ENCODE results near the gene CREB3L2.
"Not testable (repeated sequence)": the region's sequence is repeated elsewhere in the genome, so short reads cannot be mapped to it uniquely, and the experiment has no call there.

The CREB3L2 gene

GRCh38 chr7:137836541-137836940 lies 165.3 kb downstream of the CREB3L2 start:
- no peak for TF ChIP-seq CTCF (IDR thresholded peaks at IDR 0.05; ENCODE audit: low read depth, low read length, missing control alignments)
- no peak for DNase-seq (ENCODE audit: low read depth)

GRCh38 chr7:137836113-137836509 lies 165.8 kb downstream of the CREB3L2 start:
- no peak for DNase-seq (ENCODE audit: low read depth)
- no peak overlapping the region for H3K4me3 ChIP-seq (ENCODE audit: low read depth, low read length)
- TF ChIP-seq CTCF (IDR thresholded peaks at IDR 0.05; ENCODE audit: low read depth, low read length, missing control alignments) = no peak

More at GRCh38 chr7:137836541-137836940, 165.3 kb downstream of the CREB3L2 start:
- no peak overlapping the region for H3K4me3 ChIP-seq (ENCODE audit: low read depth, low read length)

- no peak for TF ChIP-seq CTCF (IDR thresholded peaks at IDR 0.05; ENCODE audit: low read depth, low read length, missing control alignments)
- DNase-seq (ENCODE audit: low read depth) = no peak
- no peak overlapping the region for H3K4me3 ChIP-seq (ENCODE audit: low read depth, low read length)
Observed at GRCh38 chr7:137835486-137836112, 166.3 kb downstream of the CREB3L2 start.

DNA sequence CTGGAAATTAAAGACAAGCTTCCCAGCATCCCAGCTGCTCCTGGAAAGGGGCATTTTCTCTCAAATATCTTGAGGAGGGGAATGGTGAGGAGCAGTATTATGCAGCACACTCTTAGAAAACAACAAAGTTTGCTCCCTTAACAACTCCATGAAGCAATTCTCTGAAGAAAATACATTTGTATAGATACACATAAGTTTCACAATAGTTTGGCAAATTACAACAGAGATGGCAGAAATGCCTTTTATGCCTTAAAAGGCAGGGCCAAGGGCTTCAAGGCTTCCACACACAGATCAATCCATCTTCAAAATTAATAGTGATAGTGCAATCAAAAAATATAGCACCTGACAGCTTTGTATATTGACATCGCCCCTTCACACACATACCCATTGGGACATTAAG lies 167.3 kb downstream of the CREB3L2 start:
- no peak for DNase-seq (ENCODE audit: low read depth)
- no peak overlapping the region for H3K4me3 ChIP-seq (ENCODE audit: low read depth, low read length)
- no peak for TF ChIP-seq CTCF (IDR thresholded peaks at IDR 0.05; ENCODE audit: low read depth, low read length, missing control alignments)

DNA sequence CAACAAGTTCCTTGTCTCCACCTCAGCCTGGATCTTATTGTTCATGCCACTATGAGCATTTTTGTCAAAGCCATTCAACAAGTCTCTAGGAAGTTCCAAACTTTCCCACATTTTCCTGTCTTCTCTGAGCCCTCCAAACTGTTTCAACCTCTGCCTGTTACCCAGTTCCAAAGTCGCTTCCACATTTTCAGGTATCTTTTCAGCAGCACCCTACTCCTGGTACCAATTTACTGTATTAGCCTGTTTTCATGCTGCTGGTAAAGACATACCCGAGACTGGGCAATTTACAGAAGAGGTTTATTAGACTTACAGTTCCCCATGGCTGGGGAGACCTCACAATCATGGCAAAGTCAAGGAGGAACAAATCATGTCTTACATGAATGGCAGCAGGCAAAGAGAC lies 168.9 kb downstream of the CREB3L2 start:
- not testable (repeated sequence) for H3K4me3 ChIP-seq (ENCODE audit: low read depth, low read length); DNase-seq (ENCODE audit: low read depth)

DNA sequence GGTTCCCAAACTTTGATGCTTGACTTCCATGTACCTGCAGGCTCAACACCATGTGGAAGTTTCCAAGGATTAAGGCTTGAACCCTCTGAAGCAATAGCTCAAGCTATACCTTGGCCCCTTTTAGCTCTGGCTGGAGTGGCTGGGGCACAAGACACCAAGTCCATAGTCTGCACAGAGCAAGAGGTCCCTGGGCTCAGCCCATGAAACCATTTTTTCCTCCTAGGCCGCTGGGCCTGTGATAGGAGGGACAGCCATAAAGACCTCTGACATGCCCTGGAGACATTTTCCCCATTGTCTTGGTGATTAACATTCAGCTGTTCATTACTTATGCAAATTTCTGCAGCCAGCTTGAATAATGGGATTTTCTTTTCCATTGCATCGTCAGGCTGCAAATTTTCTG lies 169.5 kb downstream of the CREB3L2 start:
- no peak for TF ChIP-seq CTCF (IDR thresholded peaks at IDR 0.05; ENCODE audit: low read depth, low read length, missing control alignments)
- DNase-seq (ENCODE audit: low read depth) = no peak
- no peak overlapping the region for H3K4me3 ChIP-seq (ENCODE audit: low read depth, low read length)

DNA sequence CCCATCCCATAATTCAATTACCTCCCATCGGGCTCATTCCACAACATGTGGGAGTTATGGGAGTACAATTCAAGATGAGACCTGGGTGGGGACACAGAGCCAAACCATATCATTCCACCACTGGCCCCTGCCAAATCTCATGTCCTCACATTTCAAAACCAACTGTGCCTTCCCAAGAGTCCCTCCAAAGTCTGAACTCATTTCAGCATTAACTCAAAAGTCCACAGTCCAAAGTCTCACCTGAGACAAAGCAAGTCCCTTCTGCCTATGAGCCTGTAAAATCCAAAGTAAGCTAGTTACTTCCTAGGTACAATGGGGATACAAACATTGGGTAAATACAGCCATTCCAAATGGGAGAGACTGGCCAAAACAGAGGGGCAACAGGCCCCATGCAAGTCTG lies 170.3 kb downstream of the CREB3L2 start:
- not testable (repeated sequence) for H3K4me3 ChIP-seq (ENCODE audit: low read depth, low read length); DNase-seq (ENCODE audit: low read depth)

DNA sequence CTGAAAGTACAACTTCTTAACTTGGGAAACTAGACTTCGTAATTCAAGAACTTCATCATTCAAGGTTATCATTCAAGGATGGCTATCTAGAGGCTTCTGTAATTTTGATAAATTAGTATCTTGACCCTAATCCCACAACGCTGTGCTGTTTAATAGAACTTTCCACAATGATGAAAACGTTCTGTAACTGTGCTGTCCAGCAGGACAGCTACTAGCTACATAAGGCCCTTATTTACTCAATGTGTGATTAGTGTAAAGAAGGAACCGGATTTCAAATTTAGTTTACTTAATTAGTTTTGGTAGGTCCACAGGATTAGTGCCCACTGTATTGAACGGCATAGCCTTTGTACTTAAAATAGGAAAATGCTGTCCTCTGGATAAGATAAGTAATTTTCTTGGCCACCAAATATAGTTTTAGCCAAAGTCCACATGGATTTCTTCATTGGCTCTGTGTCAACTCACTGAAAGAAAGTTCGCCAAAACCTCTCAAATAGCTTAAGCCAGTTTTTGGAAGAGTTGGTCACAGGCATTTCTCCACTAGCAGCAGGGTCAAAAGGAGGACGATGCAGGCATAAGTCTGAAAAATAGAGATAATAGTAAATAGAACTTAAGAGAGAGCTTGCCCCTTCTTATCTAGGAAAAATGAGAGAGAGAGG lies 172.4 kb downstream of the CREB3L2 start:
- no peak for DNase-seq (ENCODE audit: low read depth)
- no peak overlapping the region for H3K4me3 ChIP-seq (ENCODE audit: low read depth, low read length)
- no peak for TF ChIP-seq CTCF (IDR thresholded peaks at IDR 0.05; ENCODE audit: low read depth, low read length, missing control alignments)

Data from GM12864 (cell line).